Ishikawa (cell line): ENCODE data around the gene DNAH6.

ENCODE experiments used
- CEBPB ChIP-seq: IDR thresholded peaks from 2 replicates; pipeline ENCODE4 v1.6.1; 2012
- CREB1 ChIP-seq: IDR thresholded peaks from 2 replicates; pipeline ENCODE4 v1.6.1; 2012; ENCODE audit warnings: low read depth
- EGR1 ChIP-seq: IDR thresholded peaks from 2 replicates; pipeline ENCODE4 v1.6.1; 2012
- EP300 ChIP-seq: IDR thresholded peaks from 2 replicates; pipeline ENCODE4 v1.6.1; 2012; ENCODE audit warnings: borderline replicate concordance
- FOXM1 ChIP-seq: IDR thresholded peaks from 2 replicates; pipeline ENCODE4 v1.6.1; 2012; ENCODE audit warnings: low read depth, borderline replicate concordance
- NFIC ChIP-seq: IDR thresholded peaks from 2 replicates; pipeline ENCODE4 v1.6.1; 2012
- RAD21 ChIP-seq: IDR thresholded peaks from 2 replicates; pipeline ENCODE4 v1.6.1; 2012; ENCODE audit warnings: low read depth
- REST ChIP-seq: IDR thresholded peaks from 2 replicates; pipeline ENCODE4 v1.6.1; 2012; ENCODE audit warnings: low read depth, mild to moderate bottlenecking
- TAF1 ChIP-seq: IDR thresholded peaks from 2 replicates; pipeline ENCODE4 v1.6.1; 2012; ENCODE audit warnings: low read depth, mild to moderate bottlenecking
- TCF12 ChIP-seq: IDR thresholded peaks from 2 replicates; pipeline ENCODE4 v1.6.1; 2012; ENCODE audit warnings: low read depth
- TEAD4 ChIP-seq: IDR thresholded peaks from 2 replicates; pipeline ENCODE4 v1.6.1; 2012
- YY1 ChIP-seq: IDR thresholded peaks from 2 replicates; pipeline ENCODE4 v1.6.1; 2012; ENCODE audit warnings: low read depth
- ZBTB7A ChIP-seq: IDR thresholded peaks from 2 replicates; pipeline ENCODE4 v1.6.1; 2012; ENCODE audit warnings: low read depth
- TF ChIP-seq, protein P1 (sequence below): IDR thresholded peaks from 2 replicates; pipeline ENCODE4 v1.6.1; 2012
- TF ChIP-seq, protein P2 (sequence below): IDR thresholded peaks from 2 replicates; pipeline ENCODE4 v1.6.1; 2012

Gene DNAH6

DNA sequence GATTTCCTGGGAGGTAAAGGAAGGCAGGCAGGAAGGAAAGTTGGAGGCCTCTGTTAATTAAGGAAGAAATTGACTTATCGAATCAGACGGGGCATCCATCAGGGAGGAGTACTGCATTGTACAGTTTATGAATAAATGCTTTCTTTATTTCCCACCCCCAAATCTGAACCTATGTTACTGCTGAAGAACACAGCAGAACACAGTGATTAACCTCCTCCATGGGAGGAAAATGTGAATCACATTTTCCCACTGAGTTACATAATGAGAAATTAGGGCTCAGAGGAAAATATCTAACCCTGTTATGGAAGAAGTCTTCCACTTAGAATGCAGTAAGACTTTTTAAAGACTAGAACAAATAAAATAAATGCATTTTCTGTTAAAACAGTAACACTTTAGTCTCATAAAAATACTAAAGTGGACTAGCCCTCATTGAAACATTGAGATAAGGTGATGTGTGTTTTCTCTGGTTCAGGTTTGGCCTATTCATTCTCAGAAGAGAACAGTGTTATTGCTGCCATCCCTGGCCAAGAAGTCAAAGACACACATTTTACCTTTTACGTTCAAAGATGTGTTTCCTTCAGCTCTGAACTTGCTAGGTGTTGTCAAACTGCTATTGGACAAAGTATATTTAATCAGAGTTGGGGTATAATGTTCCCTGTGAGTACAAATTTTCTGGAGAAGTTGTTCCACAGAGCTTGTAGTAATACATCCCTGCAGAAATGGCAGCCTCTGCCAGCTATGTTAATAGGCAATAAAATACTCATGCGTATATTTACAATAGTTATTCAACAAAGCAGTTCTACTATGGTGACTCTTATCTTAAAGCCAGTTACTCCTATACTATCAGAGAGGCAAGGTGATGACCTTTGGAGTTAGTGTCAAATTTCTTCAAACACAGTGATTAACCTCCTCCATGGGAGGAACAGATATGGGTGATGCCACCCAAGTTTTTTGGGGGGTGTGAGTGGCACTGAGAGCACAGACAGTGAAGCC, 11.1 kb downstream of the DNAH6 start:
- TF ChIP-seq, protein P1, sequence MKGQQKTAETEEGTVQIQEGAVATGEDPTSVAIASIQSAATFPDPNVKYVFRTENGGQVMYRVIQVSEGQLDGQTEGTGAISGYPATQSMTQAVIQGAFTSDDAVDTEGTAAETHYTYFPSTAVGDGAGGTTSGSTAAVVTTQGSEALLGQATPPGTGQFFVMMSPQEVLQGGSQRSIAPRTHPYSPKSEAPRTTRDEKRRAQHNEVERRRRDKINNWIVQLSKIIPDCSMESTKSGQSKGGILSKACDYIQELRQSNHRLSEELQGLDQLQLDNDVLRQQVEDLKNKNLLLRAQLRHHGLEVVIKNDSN = no peak
- no peak for TF ChIP-seq TEAD4
- TF ChIP-seq, protein P2, sequence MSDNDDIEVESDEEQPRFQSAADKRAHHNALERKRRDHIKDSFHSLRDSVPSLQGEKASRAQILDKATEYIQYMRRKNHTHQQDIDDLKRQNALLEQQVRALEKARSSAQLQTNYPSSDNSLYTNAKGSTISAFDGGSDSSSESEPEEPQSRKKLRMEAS = no peak

- TF ChIP-seq FOXM1 (no peak), ZBTB7A (no peak), NFIC (no peak), TAF1 (no peak), TEAD4 (no peak)
- TF ChIP-seq, protein P1 = no peak
- TF ChIP-seq, protein P2 = no peak
Measured at GRCh38 chr2:84532291-84532690, 16.0 kb downstream of the DNAH6 start.

DNA sequence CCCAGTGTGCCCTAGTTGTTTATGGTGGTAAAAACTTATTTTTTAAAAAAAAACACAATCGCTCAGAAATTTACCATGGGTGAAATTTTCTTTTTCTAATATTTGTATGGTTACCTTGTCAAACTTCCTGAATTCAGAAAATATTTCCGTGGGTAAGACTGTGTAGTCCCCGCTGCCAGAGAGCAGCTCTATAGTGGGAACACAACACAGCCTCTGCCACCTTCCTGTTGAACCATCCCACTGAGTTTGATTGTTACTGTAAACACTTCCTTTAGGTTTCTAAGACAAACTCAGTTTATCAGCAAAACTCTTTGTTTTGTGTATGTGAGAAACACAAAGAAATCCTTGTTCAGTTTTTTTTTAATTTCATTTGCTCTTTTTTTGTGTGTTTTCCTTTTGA, 17.9 kb downstream of the DNAH6 start:
- TF ChIP-seq EP300 (no peak), ZBTB7A (no peak), CREB1 (no peak), RAD21 (no peak), TCF12 (no peak), NFIC (no peak), CEBPB (no peak)

DNA sequence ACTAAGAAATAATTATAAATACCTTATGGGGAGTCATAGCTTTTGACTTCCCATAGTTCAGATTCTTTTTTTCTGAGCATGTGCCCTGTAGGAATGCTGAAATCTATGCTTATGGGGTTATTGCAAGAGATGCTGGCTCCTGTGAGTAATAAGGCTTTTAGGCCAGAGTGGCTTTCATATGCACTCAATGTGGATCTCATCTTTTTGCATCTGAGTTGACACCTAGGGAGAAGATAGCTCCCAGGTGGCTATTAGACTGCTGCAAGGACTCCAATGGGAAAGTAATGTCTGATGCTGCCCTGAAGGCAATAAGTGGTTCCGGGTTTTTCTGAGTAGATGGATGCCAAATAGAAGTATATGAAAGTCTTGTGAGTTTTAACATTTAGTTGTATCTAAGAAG, 21.0 kb downstream of the DNAH6 start:
- TF ChIP-seq EGR1 (no peak), TCF12 (no peak), YY1 (no peak), CREB1 (no peak), TAF1 (no peak), NFIC (no peak), REST (no peak), RAD21 (no peak)
- TF ChIP-seq, protein P1 = no peak

DNA sequence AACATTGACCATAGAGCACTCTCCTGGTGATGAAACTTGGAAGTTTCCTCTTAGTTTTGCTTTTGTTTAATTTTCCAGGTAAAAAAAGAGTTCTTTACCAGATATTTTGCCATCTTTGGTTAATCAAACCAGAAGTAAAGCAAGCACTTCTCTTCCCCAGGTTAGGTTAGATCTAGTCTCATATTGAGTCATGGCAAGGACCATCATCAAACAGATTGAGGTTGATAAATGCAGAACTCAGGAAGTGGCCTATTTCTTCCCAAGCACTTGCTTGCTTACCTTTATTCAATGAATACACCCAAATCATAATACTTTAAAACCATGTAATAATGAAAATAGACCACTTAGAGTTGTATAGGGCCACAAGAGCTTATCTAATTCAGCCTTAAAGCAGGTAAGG, 23.4 kb downstream of the DNAH6 start:
- TF ChIP-seq EGR1 (no peak), NFIC (no peak), RAD21 (no peak), TAF1 (no peak), FOXM1 (no peak), YY1 (no peak), ZBTB7A (no peak), CEBPB (no peak), REST (no peak), CREB1 (no peak), EP300 (no peak), TCF12 (no peak), TEAD4 (no peak)
- TF ChIP-seq, protein P2 = no peak
- TF ChIP-seq, protein P1 = no peak

GRCh38 chr2:84545005-84545404, 28.7 kb downstream of the DNAH6 start:
- TF ChIP-seq, protein P2 = no peak
- TF ChIP-seq RAD21 (no peak), EGR1 (no peak)
